Activated CD4-positive, alpha-beta memory T cell treated with anti-CD3 and anti-CD28 coated beads, Interleukin-2, amount 10 ng/mL, durations not matched to agents 7 days and 5 days (primary cell): Measurements from ENCODE around the gene PTGS1. TPM values are rescaled to one million over a fixed set of nuclear protein-coding genes. Genes with fewer than 3 reads are reported as not detected.
"Not testable (repeated sequence)": the region's sequence is repeated elsewhere in the genome, so short reads cannot be mapped to it uniquely, and the experiment has no call there.

Source experiments
- CTCF ChIA-PET: fragments of 350-600 bp; sonication (Branson Sonifier 250); formaldehyde crosslinking; loops from one replicate; lab custom pipeline; 2021; ENCODE audit warnings: antibody characterized with exemption, inconsistent platforms; lab: Charles Lee
- POLR2A ChIA-PET: fragments of 350-600 bp; sonication (Branson Sonifier 250); formaldehyde crosslinking; loops from one replicate; lab custom pipeline; 2021; ENCODE audit warnings: antibody characterized with exemption; lab: Charles Lee
- DNase-seq: peaks from one replicate; pipeline ENCODE4 v3.0.0-alpha.2; 2020
- H3K27ac Mint-ChIP-seq: one replicate; pipeline ENCODE4 v1.8.0; 2021; ENCODE audit warnings: mild to moderate bottlenecking, mixed read lengths
- H3K27me3 Mint-ChIP-seq: one replicate; pipeline ENCODE4 v1.8.0; 2021; ENCODE audit warnings: mixed read lengths
- H3K36me3 Mint-ChIP-seq: one replicate; pipeline ENCODE4 v1.8.0; 2021; ENCODE audit warnings: low read depth, mixed read lengths
- H3K4me1 Mint-ChIP-seq: one replicate; pipeline ENCODE4 v1.8.0; 2021; ENCODE audit warnings: mixed read lengths
- H3K4me3 Mint-ChIP-seq: one replicate; pipeline ENCODE4 v1.8.0; 2021; ENCODE audit warnings: mild to moderate bottlenecking, mixed read lengths
- H3K9me3 Mint-ChIP-seq: one replicate; pipeline ENCODE4 v1.8.0; 2021; ENCODE audit warnings: mixed read lengths
- total RNA-seq, 2 experiments: library from RNA; stranded (reverse); gene quantifications; one replicate each; pipeline ENCODE4 v1.2.3, GENCODE V29; 2021

PTGS1 gene
- total RNA-seq, 2 experiments from 2014 or later, result 0.08 to 0.20 TPM

DNA sequence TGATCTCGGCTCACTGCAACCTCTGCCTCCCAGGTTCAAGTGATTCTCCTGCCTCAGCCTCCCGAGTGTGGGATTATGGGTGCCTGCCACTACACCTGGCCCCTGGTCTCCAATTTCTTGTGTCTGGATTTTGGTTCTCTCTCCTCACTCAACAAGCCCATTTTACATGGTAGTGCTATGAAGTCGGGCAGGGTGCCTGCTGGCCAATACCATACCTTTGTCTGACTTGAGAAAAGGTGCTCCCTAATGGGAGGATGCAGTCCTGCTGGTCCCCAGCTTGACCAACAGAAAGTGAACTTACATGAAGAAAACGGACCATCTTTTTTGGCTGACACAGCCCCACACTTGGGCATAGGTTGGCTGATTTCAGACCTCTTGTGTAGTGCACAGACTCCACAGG, 21.6 kb upstream of the PTGS1 start:
- ChIA-PET CTCF (interaction anchor here (1.0 to 10.2 kb wide), 7 partner anchors 9 to 252 kb away, joined by 3 to 243 read pairs (median 8); no protein-coding TSS in a partner anchor), POLR2A (interaction anchor here (1.6 kb wide), 2 partner anchors 85 to 224 kb away, joined by 4 to 6 read pairs; partner anchors contain the start of gene RBM18)
- H3K9me3 Mint-ChIP-seq, result peaks cover 2% of the 10 kb centered on the region
- peaks cover 40% of the 10 kb centered on the region for H3K27me3 Mint-ChIP-seq
- DNase-seq, result no peak
- H3K4me3 Mint-ChIP-seq, result no peak overlapping the region
- no peaks in the 10 kb centered on the region for H3K36me3 Mint-ChIP-seq
- H3K4me1 Mint-ChIP-seq, result peaks cover 13% of the 10 kb centered on the region
- H3K27ac Mint-ChIP-seq, result no peak overlapping the region

DNA sequence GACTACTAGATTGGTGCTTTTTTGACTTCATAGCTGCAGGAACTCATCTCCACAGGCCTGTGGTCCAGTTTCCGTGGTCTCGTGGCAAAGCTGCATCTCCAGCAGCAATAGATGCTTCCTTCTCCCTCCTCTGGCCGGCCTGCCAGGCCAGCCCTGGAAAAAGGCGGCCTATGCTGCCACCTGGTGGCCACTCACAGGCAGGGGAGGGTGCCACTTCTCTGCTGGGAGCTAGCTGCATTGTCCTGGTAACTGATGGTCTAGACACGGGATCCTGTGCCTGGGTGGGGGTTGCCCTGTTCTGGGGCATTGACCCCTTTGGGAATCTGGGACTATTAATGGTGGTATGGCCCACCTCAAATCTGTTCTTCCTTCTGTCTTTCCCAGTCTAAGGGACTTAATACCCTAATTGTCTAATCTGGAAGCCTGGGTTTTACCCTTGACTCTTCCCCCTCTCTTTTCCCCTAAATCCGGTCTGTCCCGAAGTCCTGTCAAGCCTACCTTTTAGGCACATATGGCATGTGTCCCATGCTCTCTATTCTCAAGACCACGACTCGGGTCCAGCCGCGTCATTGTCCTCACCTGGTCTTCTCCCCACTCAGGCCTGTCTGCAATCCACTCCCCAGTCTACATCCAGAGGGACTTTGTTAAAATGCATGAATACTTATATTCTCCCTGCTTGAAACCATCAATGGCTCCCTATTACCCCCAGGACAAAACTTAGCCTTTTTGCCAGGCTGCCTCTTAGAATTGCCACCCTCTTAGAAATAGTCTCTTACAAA, 20.1 kb upstream of the PTGS1 start:
- peaks cover 13% of the 10 kb centered on the region for H3K4me1 Mint-ChIP-seq
- peaks cover 2% of the 10 kb centered on the region for H3K9me3 Mint-ChIP-seq
- H3K36me3 Mint-ChIP-seq, result no peaks in the 10 kb centered on the region
- CTCF ChIA-PET, result interaction anchor here (0.8 to 10.2 kb wide), 24 partner anchors 9 to 262 kb away, joined by 3 to 243 read pairs (median 4); partner anchors contain the start of genes MRRF and RBM18
- no peak overlapping the region for H3K27ac Mint-ChIP-seq
- H3K4me3 Mint-ChIP-seq, result no peak overlapping the region
- POLR2A ChIA-PET, result interaction anchor here (1.2 to 1.6 kb wide), 4 partner anchors 85 to 252 kb away, joined by 3 to 6 read pairs (median 4); partner anchors contain the start of gene RBM18
- peaks cover 31% of the 10 kb centered on the region for H3K27me3 Mint-ChIP-seq
- peak; percentile 82 for DNase-seq

DNA sequence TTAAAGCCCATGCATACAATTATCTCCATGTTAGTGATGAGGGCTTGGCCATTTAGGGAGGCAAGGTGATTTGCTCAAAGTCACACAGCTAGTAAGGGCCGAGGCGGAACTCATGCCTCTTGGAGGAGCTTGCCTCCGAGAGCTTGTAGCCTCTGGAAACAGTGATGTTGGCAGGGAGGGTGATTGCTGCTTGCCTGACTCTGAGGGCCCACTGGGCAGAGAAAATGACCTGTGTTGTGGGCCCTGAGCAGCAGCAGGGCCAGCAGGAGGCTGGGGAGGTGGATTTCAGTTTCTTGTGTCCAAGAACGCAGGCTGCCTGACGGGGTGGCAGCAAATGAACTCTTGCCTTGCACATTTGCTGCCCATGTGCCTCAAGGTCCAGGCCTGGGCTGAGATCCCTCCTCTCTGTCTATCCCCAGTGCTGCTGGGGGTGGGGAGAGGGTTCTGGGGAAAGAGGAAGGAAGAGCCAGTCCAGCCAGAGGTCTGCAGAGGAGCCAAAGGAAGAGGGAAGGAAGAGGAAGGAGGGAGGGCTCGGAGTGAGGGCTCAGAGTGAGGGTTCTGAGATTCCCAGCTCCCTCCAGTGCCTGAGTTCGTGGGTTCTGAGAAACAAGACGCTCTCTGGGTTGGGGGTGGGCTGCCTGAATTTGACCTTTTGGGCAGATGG, 16.2 kb upstream of the PTGS1 start:
- H3K9me3 Mint-ChIP-seq, result peaks cover 2% of the 10 kb centered on the region
- peaks cover 9% of the 10 kb centered on the region for H3K27me3 Mint-ChIP-seq
- H3K4me3 Mint-ChIP-seq, result no peak overlapping the region
- H3K4me1 Mint-ChIP-seq, result peaks cover 1% of the 10 kb centered on the region
- POLR2A ChIA-PET, result no interaction called here
- no peaks in the 10 kb centered on the region for H3K36me3 Mint-ChIP-seq
- CTCF ChIA-PET, result interaction anchor here (1.4 to 10.2 kb wide), 2 partner anchors 230 to 256 kb away, joined by 4 to 243 read pairs; no protein-coding TSS in a partner anchor
- DNase-seq, result no peak
- H3K27ac Mint-ChIP-seq, result no peak overlapping the region

DNA sequence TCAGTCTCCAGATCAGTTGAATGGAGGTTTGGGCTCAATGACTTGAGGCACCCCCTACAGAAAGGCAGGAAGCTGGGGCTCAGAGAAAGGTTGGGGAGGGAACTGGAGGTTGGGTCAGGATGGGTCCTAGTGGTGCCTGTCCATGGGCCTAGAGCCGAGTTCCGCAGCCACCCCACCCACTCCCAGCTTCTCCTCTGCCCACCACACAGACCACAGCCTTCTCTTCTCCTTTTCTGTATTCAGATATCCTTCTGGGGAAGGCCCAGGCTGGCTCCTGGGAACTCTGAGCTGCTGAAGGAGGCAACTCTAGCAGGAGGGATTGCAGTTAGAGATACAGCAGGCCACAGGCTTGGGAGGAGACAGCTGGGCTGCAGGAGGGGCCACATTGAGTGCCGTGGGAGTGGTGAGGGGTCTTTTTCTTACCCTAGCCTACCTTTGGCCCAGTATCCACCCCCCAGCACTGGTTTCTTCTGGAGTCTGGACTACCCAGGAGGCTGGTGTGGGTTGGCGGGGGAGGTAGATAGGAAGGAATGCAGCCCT, 15.4 kb upstream of the PTGS1 start:
- H3K9me3 Mint-ChIP-seq, result peaks cover 2% of the 10 kb centered on the region
- H3K27me3 Mint-ChIP-seq, result peaks cover 7% of the 10 kb centered on the region
- no peaks in the 10 kb centered on the region for H3K4me1 Mint-ChIP-seq
- no peaks in the 10 kb centered on the region for H3K36me3 Mint-ChIP-seq
- no peak for DNase-seq
- ChIA-PET POLR2A (no interaction called here), CTCF (interaction anchor here (1.4 to 10.2 kb wide), 2 partner anchors 231 to 257 kb away, joined by 4 to 243 read pairs; no protein-coding TSS in a partner anchor)
- no peak overlapping the region for H3K27ac Mint-ChIP-seq
- no peak overlapping the region for H3K4me3 Mint-ChIP-seq

DNA sequence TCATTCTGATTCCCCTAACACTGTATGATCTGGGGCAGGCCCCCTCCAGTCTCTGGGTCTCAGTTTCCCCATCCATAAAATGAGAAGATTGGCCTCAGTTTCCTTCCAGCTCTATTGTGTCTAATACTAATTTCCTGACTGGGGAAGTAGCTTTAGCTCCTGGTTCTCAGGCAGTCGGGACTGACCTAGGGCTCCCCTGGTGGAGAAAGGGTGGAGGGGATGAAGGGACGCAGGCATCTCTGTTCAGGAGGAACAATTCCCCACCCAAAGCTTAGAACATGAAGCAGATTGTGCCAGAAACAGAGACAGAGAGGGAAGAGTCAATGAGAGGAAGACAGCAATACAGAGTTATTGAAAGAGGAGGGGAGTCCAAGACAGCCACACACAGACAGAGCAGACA, 14.2 kb upstream of the PTGS1 start:
- peaks cover 2% of the 10 kb centered on the region for H3K4me1 Mint-ChIP-seq
- H3K27ac Mint-ChIP-seq, result no peak overlapping the region
- no peak for DNase-seq
- no peak overlapping the region for H3K4me3 Mint-ChIP-seq
- ChIA-PET POLR2A (no interaction called here), CTCF (interaction anchor here (1.3 kb wide), 1 partner anchor 230 kb away, joined by 3 read pairs; no protein-coding TSS in a partner anchor)
- H3K27me3 Mint-ChIP-seq, result peaks cover 7% of the 10 kb centered on the region
- peaks cover 2% of the 10 kb centered on the region for H3K9me3 Mint-ChIP-seq
- no peaks in the 10 kb centered on the region for H3K36me3 Mint-ChIP-seq

DNA sequence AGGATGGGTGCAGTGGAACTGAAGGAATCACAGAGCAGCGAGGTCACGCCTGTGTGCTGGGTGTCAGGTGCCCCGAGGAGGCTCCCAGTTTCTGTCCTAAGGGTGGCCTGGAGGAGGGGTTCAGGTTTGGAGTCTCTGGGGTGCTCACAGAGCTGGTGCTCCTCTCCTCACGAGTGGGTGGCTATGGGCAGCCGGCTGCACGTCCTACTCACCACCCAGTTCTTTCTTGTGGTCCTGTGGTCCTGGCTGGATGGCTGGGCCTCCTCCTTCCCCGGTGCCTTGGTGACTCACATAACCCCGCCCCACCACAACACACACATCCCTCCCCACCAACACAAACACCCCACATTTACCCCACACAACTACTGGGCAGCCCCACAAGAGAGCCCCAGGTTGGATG, 9.9 kb upstream of the PTGS1 start:
- no peak for DNase-seq
- peaks cover 7% of the 10 kb centered on the region for H3K27me3 Mint-ChIP-seq
- no peak overlapping the region for H3K27ac Mint-ChIP-seq
- POLR2A ChIA-PET, result no interaction called here
- CTCF ChIA-PET, result interaction anchor here (1.2 to 1.7 kb wide), 2 partner anchors 10 to 265 kb away, joined by 3 to 4 read pairs; no protein-coding TSS in a partner anchor
- H3K4me3 Mint-ChIP-seq, result no peak overlapping the region
- H3K36me3 Mint-ChIP-seq, result no peaks in the 10 kb centered on the region
- no peaks in the 10 kb centered on the region for H3K9me3 Mint-ChIP-seq
- peaks cover 2% of the 10 kb centered on the region for H3K4me1 Mint-ChIP-seq

DNA sequence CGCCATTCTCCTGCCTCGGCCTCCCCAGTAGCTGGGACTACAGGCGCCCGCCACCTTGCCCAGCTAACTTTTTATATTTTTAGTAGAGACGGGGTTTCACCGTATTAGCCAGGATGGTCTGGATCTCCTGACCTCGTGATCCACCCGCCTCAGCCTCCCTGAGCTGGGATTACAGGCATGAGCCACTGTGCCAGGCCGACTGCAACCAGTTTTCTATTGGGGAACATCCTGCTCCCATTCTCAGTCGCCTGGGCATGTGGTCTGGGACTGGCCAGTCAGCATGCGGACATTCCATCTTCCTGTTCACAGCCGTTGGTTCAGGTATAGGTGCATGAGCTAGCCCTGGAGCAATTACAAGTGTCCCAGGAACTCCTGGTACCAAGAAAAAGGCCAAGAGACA, 7.7 kb upstream of the PTGS1 start:
- H3K9me3 Mint-ChIP-seq, H3K27me3 Mint-ChIP-seq, H3K4me1 Mint-ChIP-seq, H3K27ac Mint-ChIP-seq, POLR2A ChIA-PET, DNase-seq, H3K4me3 Mint-ChIP-seq, H3K36me3 Mint-ChIP-seq: not testable (repeated sequence)
- CTCF ChIA-PET, result interaction anchor here (1.1 kb wide), 1 partner anchor 265 kb away, joined by 3 read pairs; no protein-coding TSS in a partner anchor

DNA sequence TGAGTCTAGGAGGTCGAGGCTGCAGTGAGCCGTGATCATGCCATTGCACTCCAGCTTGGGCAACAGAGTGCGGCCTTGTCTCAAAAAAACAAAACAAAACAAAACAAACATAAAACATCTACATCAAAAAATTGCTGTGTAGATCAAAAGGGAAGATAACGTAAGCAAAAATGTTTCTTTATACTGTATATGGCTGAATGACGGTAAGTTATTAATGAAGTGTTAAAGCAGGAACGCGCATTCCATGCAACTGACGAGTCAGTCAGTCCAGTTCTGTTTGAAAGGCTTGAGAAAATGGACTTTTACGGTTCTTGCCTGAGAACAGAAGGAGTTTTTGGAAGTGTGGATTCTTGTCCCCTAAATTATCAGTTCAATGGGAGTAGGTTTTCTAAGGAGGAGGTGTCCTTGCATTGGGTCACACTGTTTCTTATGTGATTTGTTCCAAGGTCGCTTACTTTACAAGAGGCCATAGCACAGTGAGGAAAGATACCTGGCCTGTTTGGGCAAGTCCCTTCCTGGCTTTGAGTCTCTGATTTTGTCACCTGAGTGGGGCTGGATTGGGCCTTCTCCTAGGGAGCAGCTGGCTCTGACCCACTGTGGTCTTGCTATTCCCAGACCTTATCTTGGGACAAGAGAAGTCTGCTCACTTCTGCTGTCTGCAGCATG, 6.6 kb upstream of the PTGS1 start:
- H3K27me3 Mint-ChIP-seq, result peaks cover 3% of the 10 kb centered on the region
- no peaks in the 10 kb centered on the region for H3K9me3 Mint-ChIP-seq
- H3K36me3 Mint-ChIP-seq, result no peaks in the 10 kb centered on the region
- POLR2A ChIA-PET, result no interaction called here
- CTCF ChIA-PET, result interaction anchor here (1.1 to 1.8 kb wide), 2 partner anchors 265 to 266 kb away, joined by 3 to 4 read pairs; no protein-coding TSS in a partner anchor
- no peak overlapping the region for H3K27ac Mint-ChIP-seq
- H3K4me3 Mint-ChIP-seq, result no peak overlapping the region
- DNase-seq, result no peak
- H3K4me1 Mint-ChIP-seq, result peaks cover 2% of the 10 kb centered on the region

DNA sequence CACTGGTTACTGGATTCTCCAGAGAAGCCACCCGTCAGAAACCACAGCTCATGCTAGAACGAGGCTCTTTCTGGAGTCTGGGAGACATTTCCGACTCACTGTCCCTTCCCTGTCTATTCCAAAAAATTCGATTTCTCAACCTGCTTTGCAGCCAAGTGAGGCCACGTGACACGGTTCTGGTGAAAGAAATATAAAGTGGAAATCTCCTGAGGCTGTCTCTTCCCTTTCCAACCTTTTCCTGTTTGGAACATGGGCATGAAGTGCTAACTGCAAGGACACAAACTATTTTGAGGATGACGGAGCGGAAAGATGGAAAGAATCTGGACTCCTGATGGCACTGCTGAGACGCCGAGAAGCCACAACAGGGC, 6.1 kb upstream of the PTGS1 start:
- Mint-ChIP-seq H3K27me3 (peaks cover 2% of the 10 kb centered on the region), H3K27ac (no peak overlapping the region), H3K9me3 (no peaks in the 10 kb centered on the region), H3K4me3 (no peak overlapping the region), H3K4me1 (peaks cover 2% of the 10 kb centered on the region), H3K36me3 (no peaks in the 10 kb centered on the region)
- POLR2A ChIA-PET, result no interaction called here
- CTCF ChIA-PET, result interaction anchor here (1.8 kb wide), 1 partner anchor 265 kb away, joined by 4 read pairs; no protein-coding TSS in a partner anchor
- DNase-seq, result no peak

DNA sequence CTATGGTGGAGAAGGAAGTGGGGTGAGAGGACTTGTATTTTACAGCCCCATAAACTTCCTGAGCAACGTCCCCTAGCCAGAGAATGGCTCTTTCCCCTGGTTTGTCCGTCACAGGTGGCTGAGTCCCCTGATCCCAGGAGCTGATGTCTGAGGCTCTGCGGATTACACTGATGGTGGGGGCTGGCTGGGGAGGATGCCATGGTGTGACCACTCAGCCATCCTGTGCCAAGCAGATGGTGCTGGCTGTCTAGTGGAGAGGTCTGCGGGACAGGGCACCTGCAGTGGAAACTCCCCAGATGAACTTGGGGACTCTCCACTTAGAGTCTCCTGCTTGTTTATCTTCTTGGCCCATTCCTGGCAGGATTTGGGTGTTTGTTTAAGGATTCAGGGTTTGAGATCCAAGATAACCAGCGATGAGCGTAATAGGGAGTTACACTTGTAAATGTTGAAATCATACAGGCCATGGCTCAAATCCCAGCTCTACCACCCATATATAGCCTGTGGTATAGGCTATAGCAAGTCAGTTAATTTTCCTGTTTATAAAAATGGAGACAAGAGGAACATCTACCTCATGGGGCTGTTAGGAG, 4.7 kb upstream of the PTGS1 start:
- CTCF ChIA-PET, result interaction anchor here (0.5 to 1.8 kb wide), 2 partner anchors 267 to 438 kb away, joined by 3 to 4 read pairs; no protein-coding TSS in a partner anchor

DNA sequence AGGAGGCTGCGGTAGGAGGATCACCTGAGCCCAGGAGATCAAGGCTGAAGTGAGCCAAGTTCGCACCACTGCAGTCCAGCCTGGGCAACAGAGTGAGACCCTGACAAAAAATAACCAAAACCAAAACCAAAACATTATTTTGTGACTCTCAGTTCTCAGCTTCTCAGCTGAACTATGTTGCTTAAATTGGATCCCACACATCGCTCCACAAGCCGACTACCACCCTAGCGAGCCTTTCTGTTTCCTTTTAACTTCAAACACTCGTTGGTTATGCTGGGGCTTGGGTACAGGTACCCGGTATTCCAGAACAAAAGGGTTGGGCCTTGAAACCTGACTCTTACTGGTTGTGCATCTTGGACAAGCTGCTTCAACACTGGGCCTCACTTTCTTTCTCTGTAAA, 3.8 kb upstream of the PTGS1 start:
- no peak for DNase-seq
- no peaks in the 10 kb centered on the region for H3K36me3 Mint-ChIP-seq
- ChIA-PET CTCF (no interaction called here), POLR2A (no interaction called here)
- no peak overlapping the region for H3K27ac Mint-ChIP-seq
- H3K4me3 Mint-ChIP-seq, result no peak overlapping the region
- H3K4me1 Mint-ChIP-seq, result peaks cover 6% of the 10 kb centered on the region
- H3K9me3 Mint-ChIP-seq, result no peaks in the 10 kb centered on the region
- peaks cover 14% of the 10 kb centered on the region for H3K27me3 Mint-ChIP-seq

More for the DNA sequence above, 4.7 kb upstream of the PTGS1 start:
- Mint-ChIP-seq H3K4me1 (peaks cover 4% of the 10 kb centered on the region), H3K27ac (no peak overlapping the region), H3K9me3 (no peaks in the 10 kb centered on the region), H3K4me3 (no peak overlapping the region), H3K36me3 (no peaks in the 10 kb centered on the region), H3K27me3 (peaks cover 8% of the 10 kb centered on the region)
- POLR2A ChIA-PET, result no interaction called here
- DNase-seq, result no peak

DNA sequence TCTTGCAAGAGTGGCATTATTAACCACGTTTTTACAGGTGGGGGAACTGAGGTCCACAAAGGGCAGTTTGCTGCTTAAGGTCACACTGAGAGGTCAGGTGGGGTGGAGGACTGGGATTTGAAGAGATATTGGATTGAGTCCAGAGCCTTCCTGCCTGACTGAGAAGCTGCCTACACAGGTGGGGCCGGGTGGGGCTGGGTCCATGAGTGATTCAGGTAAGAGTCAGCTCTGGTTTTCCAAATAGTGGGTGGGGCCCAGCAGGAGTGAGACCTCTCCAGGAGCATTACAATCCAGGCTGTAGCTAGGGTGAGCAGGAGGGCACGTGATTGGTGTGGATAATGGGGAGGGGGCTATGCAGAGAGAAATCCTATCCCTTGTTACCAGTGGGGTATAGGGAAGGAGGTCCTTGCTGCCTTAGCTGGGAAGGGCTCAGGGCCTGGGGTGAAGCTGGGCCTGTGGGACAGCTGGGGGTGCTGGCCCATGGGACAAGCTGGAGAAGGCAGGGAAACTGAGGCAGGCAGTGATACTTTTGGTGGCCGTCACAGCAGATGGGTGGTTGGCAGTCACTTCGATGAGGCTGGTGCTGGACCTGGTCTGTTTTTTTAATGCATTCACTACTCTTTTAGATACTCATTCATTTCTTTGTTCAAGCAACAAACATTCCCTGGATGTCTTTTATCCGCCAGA, 2.9 kb upstream of the PTGS1 start:
- ChIA-PET CTCF (no interaction called here), POLR2A (no interaction called here)
- Mint-ChIP-seq H3K4me1 (peaks cover 6% of the 10 kb centered on the region), H3K36me3 (no peaks in the 10 kb centered on the region), H3K27me3 (peaks cover 21% of the 10 kb centered on the region), H3K27ac (no peak overlapping the region), H3K4me3 (no peak overlapping the region), H3K9me3 (no peaks in the 10 kb centered on the region)
- DNase-seq, result no peak
